Measurements from ENCODE around the gene AFAP1L1.

Gene AFAP1L1

DNA sequence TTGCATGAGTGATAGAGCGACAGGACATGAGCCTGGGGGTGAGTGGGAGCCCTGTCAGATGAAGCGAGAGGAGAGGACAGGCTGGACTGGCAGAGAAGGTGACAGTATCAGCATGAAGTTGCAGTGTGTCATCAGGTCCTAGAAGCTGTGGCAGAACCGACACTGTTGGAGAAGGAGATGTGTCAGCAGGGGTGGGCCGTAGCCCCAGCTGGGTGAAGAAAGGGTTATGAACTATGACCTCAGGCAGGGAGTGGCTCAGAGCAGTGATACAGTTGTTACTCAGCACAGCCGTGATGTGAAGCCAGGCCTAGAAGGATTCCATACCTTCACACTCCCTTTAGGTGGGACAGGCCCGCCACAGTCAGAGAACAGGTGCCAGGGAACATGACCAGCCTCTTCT, 93.8 kb downstream of the AFAP1L1 start:
- TF ChIP-seq, protein P1, sequence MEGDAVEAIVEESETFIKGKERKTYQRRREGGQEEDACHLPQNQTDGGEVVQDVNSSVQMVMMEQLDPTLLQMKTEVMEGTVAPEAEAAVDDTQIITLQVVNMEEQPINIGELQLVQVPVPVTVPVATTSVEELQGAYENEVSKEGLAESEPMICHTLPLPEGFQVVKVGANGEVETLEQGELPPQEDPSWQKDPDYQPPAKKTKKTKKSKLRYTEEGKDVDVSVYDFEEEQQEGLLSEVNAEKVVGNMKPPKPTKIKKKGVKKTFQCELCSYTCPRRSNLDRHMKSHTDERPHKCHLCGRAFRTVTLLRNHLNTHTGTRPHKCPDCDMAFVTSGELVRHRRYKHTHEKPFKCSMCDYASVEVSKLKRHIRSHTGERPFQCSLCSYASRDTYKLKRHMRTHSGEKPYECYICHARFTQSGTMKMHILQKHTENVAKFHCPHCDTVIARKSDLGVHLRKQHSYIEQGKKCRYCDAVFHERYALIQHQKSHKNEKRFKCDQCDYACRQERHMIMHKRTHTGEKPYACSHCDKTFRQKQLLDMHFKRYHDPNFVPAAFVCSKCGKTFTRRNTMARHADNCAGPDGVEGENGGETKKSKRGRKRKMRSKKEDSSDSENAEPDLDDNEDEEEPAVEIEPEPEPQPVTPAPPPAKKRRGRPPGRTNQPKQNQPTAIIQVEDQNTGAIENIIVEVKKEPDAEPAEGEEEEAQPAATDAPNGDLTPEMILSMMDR (IDR thresholded peaks at IDR 0.05): no peak
- no peak for DNase-seq
- Mint-ChIP-seq H3K9me3 (no peaks in the 10 kb centered on the region), H3K27ac (no peak overlapping the region), H3K4me3 (no peak overlapping the region), H3K4me1 (peaks cover 22% of the 10 kb centered on the region), H3K27me3 (ENCODE audit: low read depth, poor library complexity) (peaks cover 7% of the 10 kb centered on the region), H3K36me3 (ENCODE audit: low read depth) (peaks cover 4% of the 10 kb centered on the region)

- DNase-seq: no peak
- Mint-ChIP-seq H3K27me3 (ENCODE audit: low read depth, poor library complexity) (peaks cover 7% of the 10 kb centered on the region), H3K27ac (no peak overlapping the region), H3K4me1 (peaks cover 23% of the 10 kb centered on the region), H3K36me3 (ENCODE audit: low read depth) (peaks cover 4% of the 10 kb centered on the region), H3K4me3 (no peak overlapping the region), H3K9me3 (no peaks in the 10 kb centered on the region)
- TF ChIP-seq, protein P1 (IDR thresholded peaks at IDR 0.05): no peak
Observed at GRCh38 chr5:149366169-149366729, 94.6 kb downstream of the AFAP1L1 start.

- Mint-ChIP-seq H3K27me3 (ENCODE audit: low read depth, poor library complexity) (peaks cover 6% of the 10 kb centered on the region), H3K36me3 (ENCODE audit: low read depth) (peaks cover 4% of the 10 kb centered on the region), H3K4me1 (peaks cover 27% of the 10 kb centered on the region), H3K9me3 (no peaks in the 10 kb centered on the region), H3K27ac (no peak overlapping the region), H3K4me3 (no peak overlapping the region)
- TF ChIP-seq, protein P1 (IDR thresholded peaks at IDR 0.05): peak; percentile 85
- DNase-seq: peak; percentile 81
Observed at GRCh38 chr5:149367249-149367971, 95.8 kb downstream of the AFAP1L1 start.

DNA sequence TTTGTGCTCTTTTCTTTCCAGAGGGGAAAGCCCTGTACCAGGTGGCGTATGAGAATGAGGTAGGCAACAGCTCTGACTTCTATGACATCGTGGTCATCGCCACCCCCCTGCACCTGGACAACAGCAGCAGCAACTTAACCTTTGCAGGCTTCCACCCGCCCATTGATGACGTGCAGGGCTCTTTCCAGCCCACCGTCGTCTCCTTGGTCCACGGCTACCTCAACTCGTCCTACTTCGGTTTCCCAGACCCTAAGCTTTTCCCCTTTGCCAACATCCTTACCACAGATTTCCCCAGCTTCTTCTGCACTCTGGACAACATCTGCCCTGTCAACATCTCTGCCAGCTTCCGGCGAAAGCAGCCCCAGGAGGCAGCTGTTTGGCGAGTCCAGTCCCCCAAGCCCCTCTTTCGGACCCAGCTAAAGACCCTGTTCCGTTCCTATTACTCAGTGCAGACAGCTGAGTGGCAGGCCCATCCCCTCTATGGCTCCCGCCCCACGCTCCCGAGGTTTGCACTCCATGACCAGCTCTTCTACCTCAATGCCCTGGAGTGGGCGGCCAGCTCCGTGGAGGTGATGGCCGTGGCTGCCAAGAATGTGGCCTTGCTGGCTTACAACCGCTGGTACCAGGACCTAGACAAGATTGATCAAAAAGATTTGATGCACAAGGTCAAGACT, 96.5 kb downstream of the AFAP1L1 start:
- Mint-ChIP-seq H3K4me3 (no peak overlapping the region), H3K9me3 (no peaks in the 10 kb centered on the region), H3K27ac (no peak overlapping the region), H3K4me1 (peaks cover 27% of the 10 kb centered on the region), H3K27me3 (ENCODE audit: low read depth, poor library complexity) (peaks cover 6% of the 10 kb centered on the region), H3K36me3 (ENCODE audit: low read depth) (peaks cover 4% of the 10 kb centered on the region)
- TF ChIP-seq, protein P1 (IDR thresholded peaks at IDR 0.05): no peak
- no peak for DNase-seq

DNA sequence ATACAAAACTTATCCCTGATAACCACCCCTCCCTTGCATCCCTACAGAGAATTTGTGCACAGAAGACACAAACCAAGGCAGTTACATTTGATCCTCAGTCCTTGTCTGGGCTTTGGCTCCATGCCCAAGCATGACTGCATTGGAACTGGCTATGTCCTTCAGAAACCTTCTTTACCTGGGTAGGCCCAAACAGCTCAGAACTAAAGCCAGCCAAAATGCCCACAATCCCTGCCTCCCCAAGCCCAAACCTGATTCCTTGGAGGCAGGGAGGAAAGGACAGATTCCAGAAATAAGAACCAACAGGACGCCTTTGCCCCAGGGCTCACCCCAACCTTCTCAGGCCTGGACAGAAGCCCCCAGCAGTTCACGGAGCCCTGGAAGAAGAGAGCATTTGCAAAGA, 99.2 kb downstream of the AFAP1L1 start:
- no peak for DNase-seq
- Mint-ChIP-seq H3K4me3 (no peak overlapping the region), H3K9me3 (no peaks in the 10 kb centered on the region), H3K27me3 (ENCODE audit: low read depth, poor library complexity) (peaks cover 6% of the 10 kb centered on the region), H3K4me1 (peaks cover 22% of the 10 kb centered on the region), H3K36me3 (ENCODE audit: low read depth) (peaks cover 4% of the 10 kb centered on the region), H3K27ac (no peak overlapping the region)
- TF ChIP-seq, protein P1 (IDR thresholded peaks at IDR 0.05): no peak

All from nephron progenitor cell (in vitro differentiated cells).